Nephron progenitor cell (in vitro differentiated cells): ENCODE measurements around the gene VPS8.
A peak's percentile ranks its signal among the peaks of the same experiment; 100 is the strongest.

ENCODE experiments used
- DNase-seq: peaks from one replicate; pipeline ENCODE4 v3.0.0; 2021
- H3K27ac Mint-ChIP-seq: 2 replicates; pipeline ENCODE4 v1.8.0; 2021; ENCODE audit warnings: mild to moderate bottlenecking, moderate library complexity, mixed read lengths
- H3K27me3 Mint-ChIP-seq: 2 replicates; pipeline ENCODE4 v1.8.0; 2021; ENCODE audit warnings: mild to moderate bottlenecking, low read depth, mixed read lengths; ENCODE audit not compliant: poor library complexity
- H3K36me3 Mint-ChIP-seq: 2 replicates; pipeline ENCODE4 v1.8.0; 2021; ENCODE audit warnings: low read depth, mixed read lengths
- H3K4me1 Mint-ChIP-seq: 2 replicates; pipeline ENCODE4 v1.8.0; 2021; ENCODE audit warnings: mixed read lengths
- H3K4me3 Mint-ChIP-seq: 2 replicates; pipeline ENCODE4 v1.8.0; 2021; ENCODE audit warnings: mild to moderate bottlenecking, moderate library complexity, mixed read lengths
- H3K9me3 Mint-ChIP-seq: 2 replicates; pipeline ENCODE4 v1.8.0; 2021; ENCODE audit warnings: mild to moderate bottlenecking, moderate library complexity, mixed read lengths
- CTCF ChIP-seq: fragments of 200-600 bp; sonication (generic); IDR thresholded peaks from 2 replicates; pipeline ENCODE4 v1.5.0; 2021; ENCODE audit warnings: antibody characterized with exemption

The VPS8 gene

GRCh38 chr3:184766555-184767261 is 45.3 kb upstream of the VPS8 start:
- H3K36me3 Mint-ChIP-seq: no peaks in the 10 kb centered on the region
- H3K4me3 Mint-ChIP-seq: no peak overlapping the region
- TF ChIP-seq CTCF: no peak
- peaks cover 33% of the 10 kb centered on the region for H3K27me3 Mint-ChIP-seq
- H3K4me1 Mint-ChIP-seq: peaks cover 54% of the 10 kb centered on the region
- DNase-seq: no peak
- H3K27ac Mint-ChIP-seq: no peak overlapping the region
- no peaks in the 10 kb centered on the region for H3K9me3 Mint-ChIP-seq

GRCh38 chr3:184767377-184767776 is 44.6 kb upstream of the VPS8 start:
- H3K27me3 Mint-ChIP-seq: peaks cover 27% of the 10 kb centered on the region
- H3K4me3 Mint-ChIP-seq: no peak overlapping the region
- no peak overlapping the region for H3K27ac Mint-ChIP-seq
- no peaks in the 10 kb centered on the region for H3K9me3 Mint-ChIP-seq
- H3K36me3 Mint-ChIP-seq: no peaks in the 10 kb centered on the region
- no peak for DNase-seq
- peaks cover 54% of the 10 kb centered on the region for H3K4me1 Mint-ChIP-seq
- no peak for TF ChIP-seq CTCF

GRCh38 chr3:184769382-184770170 is 42.4 kb upstream of the VPS8 start:
- H3K36me3 Mint-ChIP-seq: no peaks in the 10 kb centered on the region
- H3K9me3 Mint-ChIP-seq: no peaks in the 10 kb centered on the region
- DNase-seq: no peak
- no peak for TF ChIP-seq CTCF
- H3K4me1 Mint-ChIP-seq: peaks cover 71% of the 10 kb centered on the region
- no peak overlapping the region for H3K4me3 Mint-ChIP-seq
- H3K27me3 Mint-ChIP-seq: peaks cover 16% of the 10 kb centered on the region
- peak overlapping the region; percentile 63 for H3K27ac Mint-ChIP-seq

- no peak for TF ChIP-seq CTCF
- H3K36me3 Mint-ChIP-seq: no peaks in the 10 kb centered on the region
- H3K4me1 Mint-ChIP-seq: peaks cover 78% of the 10 kb centered on the region
- peak overlapping the region; percentile 49 for H3K4me3 Mint-ChIP-seq
- peaks cover 17% of the 10 kb centered on the region for H3K27me3 Mint-ChIP-seq
- H3K27ac Mint-ChIP-seq: no peak overlapping the region
- DNase-seq: no peak
- no peaks in the 10 kb centered on the region for H3K9me3 Mint-ChIP-seq
Measured at GRCh38 chr3:184770541-184770940, 41.4 kb upstream of the VPS8 start.

GRCh38 chr3:184771301-184772127 is 40.5 kb upstream of the VPS8 start:
- peaks cover 78% of the 10 kb centered on the region for H3K4me1 Mint-ChIP-seq
- H3K4me3 Mint-ChIP-seq: peak overlapping the region; percentile 49
- H3K9me3 Mint-ChIP-seq: no peaks in the 10 kb centered on the region
- TF ChIP-seq CTCF: no peak
- peak overlapping the region; percentile 97 for H3K27ac Mint-ChIP-seq
- DNase-seq: peak; percentile 60
- H3K27me3 Mint-ChIP-seq: peaks cover 21% of the 10 kb centered on the region
- H3K36me3 Mint-ChIP-seq: no peaks in the 10 kb centered on the region
